Activated CD4-positive, alpha-beta memory T cell treated with anti-CD3 and anti-CD28 coated beads for 36 hours (primary cell): Measurements from ENCODE around the gene RCCD1. TPM values are rescaled to one million over a fixed set of nuclear protein-coding genes. Genes with fewer than 3 reads are reported as not detected.
"Not testable (repeated sequence)": the region's sequence is repeated elsewhere in the genome, so short reads cannot be mapped to it uniquely, and the experiment has no call there.

Experiments used
- CTCF ChIA-PET: fragments of 350-600 bp; sonication (Branson Sonifier 250); formaldehyde crosslinking; loops from one replicate; lab custom pipeline; 2021; ENCODE audit warnings: antibody characterized with exemption, inconsistent platforms; lab: Charles Lee
- POLR2A ChIA-PET: fragments of 350-600 bp; sonication (Branson Sonifier 250); formaldehyde crosslinking; loops from one replicate; lab custom pipeline; 2021; ENCODE audit warnings: antibody characterized with exemption; lab: Charles Lee
- DNase-seq: peaks from one replicate; pipeline ENCODE4 v3.0.0-alpha.2; 2020
- H3K27ac Mint-ChIP-seq: one replicate; pipeline ENCODE4 v1.8.0; 2021; ENCODE audit warnings: mixed read lengths
- H3K27me3 Mint-ChIP-seq: one replicate; pipeline ENCODE4 v1.8.0; 2021; ENCODE audit warnings: mixed read lengths
- H3K36me3 Mint-ChIP-seq: one replicate; pipeline ENCODE4 v1.8.0; 2021; ENCODE audit warnings: mixed read lengths
- H3K4me1 Mint-ChIP-seq: one replicate; pipeline ENCODE4 v1.8.0; 2021; ENCODE audit warnings: low read depth, mixed read lengths
- H3K4me3 Mint-ChIP-seq: one replicate; pipeline ENCODE4 v1.8.0; 2021; ENCODE audit warnings: mild to moderate bottlenecking, mixed read lengths
- H3K9me3 Mint-ChIP-seq: one replicate; pipeline ENCODE4 v1.8.0; 2021; ENCODE audit warnings: mixed read lengths
- intact Hi-C: fragments of 100-400 bp; cut with micrococcal nuclease; formaldehyde crosslinking; loops from one replicate; pipeline ENCODE4 v1.15.1; 2023
- total RNA-seq, 2 experiments: library from RNA; stranded (reverse); gene quantifications; one replicate each; pipeline ENCODE4 v1.2.3, GENCODE V29; 2021

RCCD1 gene
- total RNA-seq, result 10 to 100 TPM; 39.9 to 41.4 TPM

- DNase-seq, result peak; percentile 96
- ChIA-PET CTCF (interaction anchor here (0.7 to 7.7 kb wide), 13 partner anchors 8 to 317 kb away, joined by 3 to 106 read pairs (median 10); partner anchors contain the start of genes HDDC3, UNC45A and VPS33B), POLR2A (interaction anchor here (0.7 to 3.7 kb wide), 7 partner anchors 16 to 67 kb away, joined by 3 to 28 read pairs (median 5); partner anchors contain the start of genes MAN2A2, PRC1, UNC45A and VPS33B)
- Mint-ChIP-seq H3K4me1 (peaks cover 14% of the 10 kb centered on the region), H3K36me3 (peaks cover 27% of the 10 kb centered on the region), H3K9me3 (no peaks in the 10 kb centered on the region), H3K27me3 (no peaks in the 10 kb centered on the region), H3K27ac (peak within 1 kb of the TSS; percentile 94), H3K4me3 (peak within 1 kb of the TSS; percentile 87)
- intact Hi-C loops, result loop anchor here (1.0 to 2.0 kb wide), 4 partner anchors 20 to 67 kb away; partner anchors contain the start of genes MAN2A2, PRC1, UNC45A and VPS33B
These were observed at the start of gene RCCD1 for GRCh38 chr15:90954712-90955623. TSS of gene RCCD1 (plus strand) at chr15:90954884. CDS start at chr15:90956735, 1,851 bp downstream.

DNA sequence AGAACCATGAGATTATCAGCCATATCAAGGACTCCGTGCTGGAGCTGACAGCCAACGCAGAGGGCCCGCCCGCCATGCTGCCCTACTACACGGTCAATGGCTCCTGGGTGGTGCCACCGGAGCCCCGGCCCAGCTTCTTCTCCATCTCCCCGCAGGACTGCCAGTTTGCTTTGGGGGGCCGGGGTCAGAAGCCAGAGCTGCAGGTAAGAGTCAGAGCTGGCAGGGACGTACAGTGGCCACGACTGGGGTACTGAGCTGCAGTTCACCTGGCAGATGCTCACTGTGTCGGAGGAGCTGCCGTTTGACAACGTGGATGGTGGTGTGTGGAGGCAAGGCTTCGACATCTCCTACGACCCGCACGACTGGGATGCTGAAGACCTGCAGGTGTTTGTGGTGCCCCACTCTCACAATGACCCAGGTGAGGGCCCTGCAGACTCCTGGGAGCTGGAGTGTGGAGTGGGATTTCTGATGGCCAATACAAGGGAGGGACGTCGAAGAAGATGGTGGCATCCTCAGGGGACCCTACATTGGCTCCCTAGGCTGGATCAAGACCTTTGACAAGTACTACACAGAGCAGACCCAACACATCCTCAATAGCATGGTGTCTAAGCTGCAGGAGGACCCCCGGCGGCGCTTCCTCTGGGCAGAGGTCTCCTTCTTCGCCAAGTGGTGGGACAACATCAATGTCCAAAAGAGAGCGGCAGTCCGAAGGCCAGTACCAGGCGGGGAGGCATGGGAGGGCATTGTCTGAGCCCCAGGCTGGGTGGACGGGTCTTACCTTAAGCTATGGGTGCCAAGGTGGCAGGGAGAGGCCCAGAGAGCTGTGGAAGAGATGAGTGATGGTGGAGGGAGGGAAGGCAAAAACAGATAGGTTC, 49.1 kb upstream of the RCCD1 start:
- H3K4me1 Mint-ChIP-seq, result peaks cover 25% of the 10 kb centered on the region
- no peak overlapping the region for H3K4me3 Mint-ChIP-seq
- CTCF ChIA-PET, result interaction anchor here (0.6 to 8.0 kb wide), 5 partner anchors 19 to 258 kb away, joined by 3 to 231 read pairs (median 6); partner anchors contain the start of genes HDDC3 and UNC45A
- H3K36me3 Mint-ChIP-seq, result peaks cover 41% of the 10 kb centered on the region
- H3K27ac Mint-ChIP-seq, result no peak overlapping the region
- POLR2A ChIA-PET, result interaction anchor here (5.5 kb wide), 1 partner anchor 27 kb away, joined by 82 read pairs; the partner anchor contains the start of genes HDDC3 and UNC45A
- no peaks in the 10 kb centered on the region for H3K27me3 Mint-ChIP-seq
- no peak for DNase-seq
- no peaks in the 10 kb centered on the region for H3K9me3 Mint-ChIP-seq
- intact Hi-C loops, result no loop called here

DNA sequence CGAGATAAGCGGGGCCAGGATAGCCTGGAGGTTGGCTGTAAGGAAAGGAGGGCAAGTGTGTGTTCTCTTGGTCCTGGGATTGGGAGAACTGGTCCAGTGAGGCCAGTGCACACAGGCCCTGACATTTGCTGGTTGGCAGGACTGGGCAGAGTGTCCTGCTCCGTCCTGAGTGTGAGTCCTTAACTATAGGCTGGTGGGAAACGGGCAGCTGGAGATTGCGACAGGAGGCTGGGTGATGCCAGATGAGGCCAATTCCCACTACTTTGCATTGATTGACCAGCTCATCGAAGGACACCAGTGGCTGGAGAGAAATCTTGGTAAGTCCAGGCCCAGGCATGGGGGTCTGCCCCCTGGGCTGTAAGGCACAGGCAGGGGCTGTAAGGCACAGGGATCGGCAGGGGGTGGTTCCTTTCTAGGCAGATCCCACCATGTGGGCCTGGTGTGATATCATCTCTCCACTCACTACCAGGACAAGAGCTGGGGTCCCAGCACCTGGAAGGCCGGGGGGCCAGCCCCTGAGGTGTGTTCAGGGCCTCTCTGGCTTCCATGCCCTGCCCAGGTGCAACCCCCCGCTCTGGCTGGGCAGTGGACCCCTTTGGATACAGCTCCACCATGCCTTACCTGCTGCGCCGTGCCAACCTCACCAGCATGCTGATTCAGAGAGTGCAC, 48.4 kb upstream of the RCCD1 start:
- Mint-ChIP-seq H3K36me3 (peaks cover 47% of the 10 kb centered on the region), H3K4me1 (peaks cover 22% of the 10 kb centered on the region), H3K9me3 (no peaks in the 10 kb centered on the region), H3K4me3 (no peak overlapping the region), H3K27ac (no peak overlapping the region), H3K27me3 (no peaks in the 10 kb centered on the region)
- ChIA-PET POLR2A (interaction anchor here (5.5 kb wide), 1 partner anchor 26 kb away, joined by 82 read pairs; the partner anchor contains the start of genes HDDC3 and UNC45A), CTCF (interaction anchor here (1.7 to 8.0 kb wide), 2 partner anchors 20 to 27 kb away, joined by 6 to 231 read pairs; partner anchors contain the start of genes HDDC3 and UNC45A)
- intact Hi-C loops, result no loop called here
- DNase-seq, result no peak

GRCh38 chr15:90907051-90907660, 47.5 kb upstream of the RCCD1 start:
- H3K4me1 Mint-ChIP-seq, result peaks cover 14% of the 10 kb centered on the region
- DNase-seq, result no peak
- H3K36me3 Mint-ChIP-seq, result peaks cover 49% of the 10 kb centered on the region
- ChIA-PET CTCF (interaction anchor here (8.0 kb wide), 1 partner anchor 26 kb away, joined by 231 read pairs; the partner anchor contains the start of genes HDDC3 and UNC45A), POLR2A (no interaction called here)
- H3K9me3 Mint-ChIP-seq, result no peaks in the 10 kb centered on the region
- H3K4me3 Mint-ChIP-seq, result no peak overlapping the region
- H3K27ac Mint-ChIP-seq, result no peak overlapping the region
- no peaks in the 10 kb centered on the region for H3K27me3 Mint-ChIP-seq
- intact Hi-C loops, result no loop called here

GRCh38 chr15:90907838-90908507, 46.7 kb upstream of the RCCD1 start:
- ChIA-PET POLR2A (no interaction called here), CTCF (no interaction called here)
- H3K4me3 Mint-ChIP-seq, result no peak overlapping the region
- no peak overlapping the region for H3K27ac Mint-ChIP-seq
- peaks cover 52% of the 10 kb centered on the region for H3K36me3 Mint-ChIP-seq
- no peak for DNase-seq
- intact Hi-C loops, result no loop called here
- H3K4me1 Mint-ChIP-seq, result peaks cover 13% of the 10 kb centered on the region
- H3K27me3 Mint-ChIP-seq, result no peaks in the 10 kb centered on the region
- H3K9me3 Mint-ChIP-seq, result no peaks in the 10 kb centered on the region

DNA sequence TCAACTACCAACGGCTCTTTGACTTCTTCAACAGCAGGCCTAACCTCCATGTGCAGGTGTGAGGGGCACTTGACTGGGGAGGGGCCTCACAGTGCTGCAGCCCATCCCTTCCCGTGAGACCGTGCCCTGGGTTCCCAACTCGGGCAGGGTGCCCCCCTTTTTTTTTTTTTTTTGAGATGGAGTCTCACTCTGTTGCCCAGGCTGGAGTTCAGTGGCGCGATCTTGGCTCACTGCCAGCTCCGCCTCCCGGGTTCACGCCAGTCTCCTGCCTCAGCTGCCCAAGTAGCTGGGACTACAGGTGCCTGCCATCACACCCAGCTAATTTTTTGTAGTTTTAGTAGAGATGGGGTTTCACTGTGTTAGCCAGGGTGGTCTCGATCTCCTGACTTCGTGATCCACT, 45.2 kb upstream of the RCCD1 start:
- DNase-seq, H3K27ac Mint-ChIP-seq, POLR2A ChIA-PET, H3K4me1 Mint-ChIP-seq, H3K27me3 Mint-ChIP-seq, intact Hi-C loops, H3K4me3 Mint-ChIP-seq, H3K9me3 Mint-ChIP-seq: not testable (repeated sequence)
- CTCF ChIA-PET, result interaction anchor here (1.1 kb wide), 1 partner anchor 23 kb away, joined by 5 read pairs; no protein-coding TSS in a partner anchor
- H3K36me3 Mint-ChIP-seq, result peaks cover 61% of the 10 kb centered on the region

GRCh38 chr15:90909976-90910375, 44.7 kb upstream of the RCCD1 start:
- Mint-ChIP-seq H3K9me3 (no peaks in the 10 kb centered on the region), H3K27ac (no peak overlapping the region), H3K27me3 (no peaks in the 10 kb centered on the region), H3K4me3 (no peak overlapping the region), H3K36me3 (peaks cover 61% of the 10 kb centered on the region), H3K4me1 (peaks cover 5% of the 10 kb centered on the region)
- CTCF ChIA-PET, result interaction anchor here (1.1 kb wide), 1 partner anchor 24 kb away, joined by 5 read pairs; no protein-coding TSS in a partner anchor
- no peak for DNase-seq
- intact Hi-C loops, result no loop called here
- POLR2A ChIA-PET, result no interaction called here

DNA sequence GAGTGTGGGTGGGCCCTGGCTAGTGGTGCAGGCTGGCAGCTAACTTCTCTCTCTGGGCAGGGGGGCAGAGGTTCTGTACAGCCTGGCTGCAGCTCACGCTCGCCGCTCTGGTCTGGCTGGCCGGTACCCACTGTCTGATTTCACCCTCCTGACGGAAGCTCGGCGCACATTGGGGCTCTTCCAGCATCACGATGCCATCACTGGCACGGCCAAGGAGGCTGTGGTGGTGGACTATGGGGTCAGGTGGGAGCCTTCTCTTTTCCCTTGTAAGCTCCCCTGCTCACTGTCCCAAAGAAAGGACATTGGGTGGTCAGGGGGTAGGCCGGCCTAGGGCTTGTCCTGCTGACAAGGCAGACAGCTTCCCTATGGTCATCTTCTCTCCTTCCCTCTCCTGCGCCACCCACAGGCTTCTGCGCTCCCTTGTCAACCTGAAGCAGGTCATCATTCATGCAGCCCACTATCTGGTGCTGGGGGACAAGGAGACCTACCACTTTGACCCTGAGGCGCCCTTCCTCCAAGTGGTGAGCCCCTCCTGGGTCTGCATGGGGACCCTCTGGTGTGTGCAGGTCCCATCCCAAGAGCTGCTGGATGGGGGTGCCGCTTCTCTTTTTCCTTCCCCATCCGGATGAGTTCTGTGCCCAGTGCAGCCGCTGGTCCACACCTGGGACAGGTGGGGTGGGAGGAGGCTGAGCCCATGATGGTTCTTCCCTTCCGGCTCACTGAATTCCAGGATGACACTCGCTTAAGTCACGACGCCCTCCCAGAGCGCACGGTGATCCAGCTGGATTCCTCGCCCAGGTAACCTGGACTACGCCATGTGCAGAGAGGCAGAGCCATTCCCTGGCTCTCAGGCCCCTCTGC, 44.0 kb upstream of the RCCD1 start:
- H3K36me3 Mint-ChIP-seq, result peaks cover 61% of the 10 kb centered on the region
- H3K4me3 Mint-ChIP-seq, result no peak overlapping the region
- no peaks in the 10 kb centered on the region for H3K4me1 Mint-ChIP-seq
- no peaks in the 10 kb centered on the region for H3K27me3 Mint-ChIP-seq
- DNase-seq, result no peak
- no peaks in the 10 kb centered on the region for H3K9me3 Mint-ChIP-seq
- POLR2A ChIA-PET, result no interaction called here
- CTCF ChIA-PET, result interaction anchor here (1.1 kb wide), 2 partner anchors 24 kb away, joined by 3 to 5 read pairs; no protein-coding TSS in a partner anchor
- intact Hi-C loops, result no loop called here
- no peak overlapping the region for H3K27ac Mint-ChIP-seq

DNA sequence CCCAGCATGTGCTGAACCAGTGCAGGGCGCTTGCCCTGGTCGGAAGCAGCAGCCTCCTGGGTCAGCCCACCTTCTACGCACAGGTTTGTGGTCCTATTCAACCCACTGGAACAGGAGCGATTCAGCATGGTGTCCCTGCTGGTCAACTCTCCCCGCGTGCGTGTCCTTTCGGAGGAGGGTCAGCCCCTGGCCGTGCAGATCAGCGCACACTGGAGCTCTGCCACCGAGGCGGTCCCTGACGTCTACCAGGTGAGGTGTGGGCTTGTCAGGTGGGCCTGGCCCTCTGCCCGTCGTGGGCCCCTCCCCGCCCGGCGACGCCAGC, 43.4 kb upstream of the RCCD1 start:
- intact Hi-C loops, result no loop called here

More for the DNA sequence above, 43.4 kb upstream of the RCCD1 start:
- Mint-ChIP-seq H3K27ac (no peak overlapping the region), H3K27me3 (no peaks in the 10 kb centered on the region), H3K4me3 (no peak overlapping the region), H3K4me1 (no peaks in the 10 kb centered on the region), H3K9me3 (no peaks in the 10 kb centered on the region), H3K36me3 (peaks cover 56% of the 10 kb centered on the region)
- CTCF ChIA-PET, result interaction anchor here (1.1 kb wide), 1 partner anchor 25 kb away, joined by 3 read pairs; no protein-coding TSS in a partner anchor
- DNase-seq, result no peak
- POLR2A ChIA-PET, result no interaction called here
